Activated naive CD4-positive, alpha-beta T cell treated with anti-CD3 and anti-CD28 coated beads, Interleukin-2, amount 50 U/mL, for 16 hours (primary cell): Measurements from ENCODE around the gene B3GNT4.
"Not testable (repeated sequence)": the region's sequence is repeated elsewhere in the genome, so short reads cannot be mapped to it uniquely, and the experiment has no call there.

Experiments
- DNase-seq: peaks from one replicate; pipeline ENCODE4 v3.0.0-alpha.2; 2020

The B3GNT4 gene

DNA sequence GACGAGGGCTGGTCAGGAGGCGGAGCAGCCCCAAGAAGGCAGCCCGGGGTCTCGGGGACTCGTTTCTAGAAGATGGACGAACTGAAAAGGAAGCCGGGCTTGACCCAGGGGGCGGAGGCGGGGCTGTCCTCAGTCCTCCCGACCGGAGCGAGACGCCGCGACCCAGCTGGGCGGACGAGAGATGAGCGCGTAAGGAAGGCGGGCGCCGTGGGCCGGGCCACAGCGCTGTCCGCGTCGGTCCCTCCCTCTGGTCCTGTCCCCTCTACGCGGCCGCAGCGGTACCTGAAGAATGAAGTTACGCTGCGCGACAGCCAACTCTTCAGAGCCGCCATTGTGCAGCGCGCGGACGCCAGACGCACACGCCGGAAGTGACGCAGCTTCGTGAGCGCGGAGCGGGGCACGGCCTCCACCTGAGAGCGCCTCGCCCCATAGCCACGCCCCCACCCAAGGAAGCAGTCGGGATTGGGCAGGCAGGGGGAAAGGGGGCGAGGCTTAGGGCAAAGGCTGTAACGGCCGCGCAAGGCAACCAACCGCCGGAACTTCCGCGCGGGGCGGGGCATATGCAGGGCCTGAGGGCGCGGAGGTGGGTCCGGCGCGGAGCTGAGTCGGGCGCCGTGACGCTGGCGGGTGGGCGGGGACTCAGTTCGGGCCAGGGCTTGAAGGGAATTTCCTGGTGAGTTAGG is 22.3 kb downstream of the B3GNT4 start, which contains the start of gene DIABLO:
Gene DIABLO (minus strand): TSS at position 370 of the 683 bp plus-strand sequence. CDS start 38 bp downstream, at position 332.
- peak; percentile 100 for DNase-seq

DNA sequence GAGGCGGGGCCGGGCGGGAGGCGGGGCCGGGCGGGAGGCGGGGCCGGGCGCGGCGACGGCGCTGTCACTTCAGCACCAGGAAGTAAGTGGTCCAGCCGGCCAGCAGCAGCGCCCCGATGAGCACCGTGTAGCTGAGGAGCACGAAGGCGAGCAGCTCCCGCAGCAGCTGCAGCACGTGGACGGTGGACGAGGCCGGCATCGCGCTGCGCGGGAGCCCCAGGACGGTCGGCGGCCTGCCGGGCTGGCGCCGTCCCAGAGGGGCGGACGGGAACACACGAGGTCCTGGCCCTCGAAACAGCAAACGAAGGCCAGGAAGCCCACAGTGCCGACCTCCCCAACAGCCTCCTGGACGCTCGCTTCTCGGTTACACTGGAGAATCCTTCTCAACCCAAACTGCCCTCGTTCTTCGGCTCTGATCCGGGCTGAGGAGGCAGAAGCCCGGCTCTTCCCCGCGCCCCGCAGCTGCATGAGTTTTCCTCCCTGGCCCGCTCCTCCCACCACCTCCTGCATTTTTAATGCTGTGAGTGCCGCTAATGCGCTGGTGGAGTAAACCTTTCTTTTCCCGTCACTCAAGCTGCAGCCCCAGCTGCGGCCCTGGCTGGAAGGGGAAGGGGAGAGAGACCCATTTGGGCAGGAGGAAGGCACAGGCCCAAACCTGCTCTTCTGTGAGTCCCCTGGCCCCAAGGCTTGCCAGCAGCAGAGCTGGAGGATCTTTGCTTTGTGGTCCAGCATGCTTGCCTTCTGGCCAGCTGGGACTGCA is 23.0 kb downstream of the B3GNT4 start:
- no peak for DNase-seq

DNA sequence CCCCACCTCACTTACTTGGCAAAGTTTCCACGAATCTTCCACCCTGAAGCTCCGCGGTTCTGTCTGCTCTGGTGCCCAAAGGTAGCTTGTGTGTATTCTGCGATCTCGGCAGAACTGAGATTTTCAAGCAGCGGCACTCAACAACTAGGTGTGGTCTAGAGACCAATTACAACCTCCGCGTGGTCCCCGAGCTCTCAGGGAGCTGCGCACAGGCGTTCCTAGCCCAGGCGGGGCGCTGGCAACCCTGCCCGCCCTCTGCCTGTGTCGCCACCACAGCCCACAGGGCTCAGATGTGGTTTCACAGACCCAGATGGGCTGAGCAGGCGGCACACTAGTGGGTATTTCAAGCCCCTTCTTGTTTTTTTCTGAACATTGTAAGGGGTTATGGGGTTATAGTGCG is 23.8 kb downstream of the B3GNT4 start:
- DNase-seq = no peak

GRCh38 chr12:122228092-122228491 is 24.6 kb downstream of the B3GNT4 start:
- DNase-seq = no peak

DNA sequence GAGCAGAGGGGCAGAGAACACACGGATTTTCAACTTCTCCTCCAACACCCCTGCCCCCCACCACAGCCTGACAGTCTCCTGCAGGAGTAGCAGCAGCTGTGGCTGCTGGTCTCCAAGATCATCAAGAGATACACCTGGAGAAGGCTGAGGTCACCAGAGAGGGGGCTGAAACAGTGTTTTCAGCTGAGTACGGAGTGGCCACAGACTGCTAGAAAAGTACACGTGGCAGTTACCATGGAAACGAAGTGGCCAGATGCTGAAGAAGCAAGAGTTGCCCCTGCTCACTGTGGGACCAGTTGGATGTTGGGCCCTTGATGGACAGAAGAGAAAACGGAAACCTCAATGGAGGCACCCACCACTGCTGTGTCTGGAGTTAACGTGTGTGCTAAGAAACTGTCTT is 27.3 kb downstream of the B3GNT4 start:
- no peak for DNase-seq

DNA sequence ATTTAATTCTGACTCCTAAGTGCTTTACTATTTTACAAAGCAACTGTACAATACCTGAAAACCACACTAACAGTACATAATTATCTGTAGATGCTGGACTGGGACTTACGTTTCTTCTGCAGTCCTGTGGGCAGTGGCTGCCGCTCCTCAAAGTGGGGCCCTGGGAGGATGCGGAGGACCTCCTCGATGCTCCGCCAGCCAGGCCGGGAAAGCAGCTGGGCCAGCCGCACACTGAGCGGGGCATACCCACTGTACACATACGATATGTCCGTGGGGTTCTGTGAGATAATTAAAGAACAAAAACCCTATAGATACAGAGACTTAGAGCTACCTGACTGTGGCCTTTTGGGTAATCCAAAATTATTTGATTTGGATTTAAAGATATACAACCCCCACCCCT is 29.2 kb downstream of the B3GNT4 start:
- DNase-seq = no peak

- DNase-seq = no peak
Measured at GRCh38 chr12:122235741-122236140, 32.2 kb downstream of the B3GNT4 start.

GRCh38 chr12:122238861-122239260 is 35.4 kb downstream of the B3GNT4 start:
- DNase-seq = no peak

DNA sequence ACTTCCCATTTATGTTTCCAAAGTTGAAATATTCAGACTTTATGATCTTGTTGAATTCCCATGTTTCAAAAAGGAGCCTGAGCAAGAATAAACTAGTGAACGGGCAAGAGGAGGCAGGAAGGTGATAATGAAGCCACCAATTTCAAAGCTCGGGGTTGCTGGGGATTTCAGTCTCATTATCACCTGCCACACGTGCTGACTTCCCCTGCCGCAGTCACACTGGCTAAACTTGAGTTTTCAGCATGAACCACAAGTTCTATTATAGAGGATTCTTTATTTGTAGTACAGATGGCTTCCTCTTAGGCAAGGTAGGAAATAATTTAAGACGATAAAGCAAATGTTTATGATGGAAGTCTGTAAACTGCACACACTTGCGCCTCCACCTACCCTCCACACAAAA is 40.5 kb downstream of the B3GNT4 start:
- DNase-seq = no peak

GRCh38 chr12:122244565-122245371 is 41.3 kb downstream of the B3GNT4 start:
- no peak for DNase-seq

- DNase-seq = no peak
Measured at GRCh38 chr12:122245553-122245952, 42.0 kb downstream of the B3GNT4 start.

DNA sequence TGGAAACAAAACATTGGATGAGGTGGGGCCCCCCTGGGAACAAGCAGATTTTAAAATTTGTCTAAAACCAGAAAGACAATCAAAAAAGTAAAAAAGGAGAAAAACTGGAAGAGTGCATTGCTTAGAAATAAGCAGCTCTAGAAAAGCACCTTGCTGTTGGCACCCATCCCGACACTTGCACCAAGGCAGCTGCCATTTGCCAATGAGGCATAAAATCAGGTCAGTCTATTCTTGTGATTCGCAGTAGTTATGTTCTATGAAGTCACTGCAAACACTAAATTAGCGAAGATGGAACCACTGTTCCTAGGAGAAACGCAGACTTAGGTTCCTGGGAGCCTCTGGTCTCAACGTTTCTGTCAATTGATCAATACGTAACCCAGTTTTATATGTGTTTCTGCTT is 46.5 kb downstream of the B3GNT4 start:
- DNase-seq = no peak

DNA sequence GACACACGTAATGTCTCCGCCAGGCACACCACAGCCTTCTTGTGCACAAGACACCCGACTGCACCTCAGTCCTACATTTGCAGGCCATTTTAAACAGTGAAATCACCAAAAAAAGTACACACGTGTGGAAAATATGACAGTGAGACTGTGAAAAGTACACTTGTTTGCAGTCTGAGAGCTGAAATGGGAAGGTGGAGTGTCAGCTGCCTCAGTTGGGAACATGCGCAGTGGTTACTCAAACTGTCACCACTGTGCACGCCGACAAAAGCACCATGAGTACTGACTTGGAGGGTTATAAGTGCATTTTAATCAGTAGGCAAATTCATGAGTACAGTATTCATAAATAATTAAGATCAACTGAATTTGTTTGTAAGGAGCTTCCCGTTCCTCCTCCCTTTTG is 47.0 kb downstream of the B3GNT4 start:
- no peak for DNase-seq

GRCh38 chr12:122258462-122258861 is 55.0 kb downstream of the B3GNT4 start:
- DNase-seq = not testable (repeated sequence)
